ENCODE results near the gene POLR1D.

Gene POLR1D

GRCh38 chr13:27654059-27654458 lies 32.4 kb downstream of the POLR1D start:
- no peak for TF ChIP-seq CTCF (IDR thresholded peaks at IDR 0.05; ENCODE audit: extremely low read depth, missing control alignments)
- DNase-seq (ENCODE audit: low spot score) = no peak

GRCh38 chr13:27654816-27655215 lies 33.1 kb downstream of the POLR1D start:
- no peak for DNase-seq (ENCODE audit: low spot score)
- no peak for TF ChIP-seq CTCF (IDR thresholded peaks at IDR 0.05; ENCODE audit: extremely low read depth, missing control alignments)

- no peak for DNase-seq (ENCODE audit: low spot score)
- no peak for TF ChIP-seq CTCF (IDR thresholded peaks at IDR 0.05; ENCODE audit: extremely low read depth, missing control alignments)
These were observed 36.0 kb downstream of the POLR1D start for GRCh38 chr13:27657724-27658123.

- DNase-seq (ENCODE audit: low spot score) = no peak
- TF ChIP-seq CTCF (IDR thresholded peaks at IDR 0.05; ENCODE audit: extremely low read depth, missing control alignments) = no peak
These were observed 36.9 kb downstream of the POLR1D start for GRCh38 chr13:27658546-27658945.

GRCh38 chr13:27659145-27659865 lies 37.6 kb downstream of the POLR1D start:
- TF ChIP-seq CTCF (IDR thresholded peaks at IDR 0.05; ENCODE audit: extremely low read depth, missing control alignments) = no peak
- DNase-seq (ENCODE audit: low spot score) = no peak

GRCh38 chr13:27660511-27660910 lies 38.8 kb downstream of the POLR1D start:
- no peak for TF ChIP-seq CTCF (IDR thresholded peaks at IDR 0.05; ENCODE audit: extremely low read depth, missing control alignments)
- DNase-seq (ENCODE audit: low spot score) = no peak

GRCh38 chr13:27661017-27661416 lies 39.3 kb downstream of the POLR1D start:
- no peak for TF ChIP-seq CTCF (IDR thresholded peaks at IDR 0.05; ENCODE audit: extremely low read depth, missing control alignments)
- DNase-seq (ENCODE audit: low spot score) = no peak
